Gastrocnemius medialis (tissue), 4 donors: Measurements from ENCODE around the gene RMND5B. TPM values are rescaled to one million over a fixed set of nuclear protein-coding genes. Genes with fewer than 3 reads are reported as not detected.

ENCODE experiments used
- ATAC-seq, 2 donors: fragments of 150-250 bp; one replicate each; pipeline ENCODE4 v1.9.1; 2016
- DNase-seq, 2 donors: peaks; one replicate each; pipeline ENCODE4 v3.0.0-alpha.2; 2019
- H3K27ac ChIP-seq, 4 donors: fragments of 200-600 bp; sonication (generic); 1 replicate in 1 of 4; 2 replicates in 3 of 4; pipeline ENCODE4 v1.5.1; 2016 to 2018; ENCODE audit warnings: mild to moderate bottlenecking in 2 of 4, moderate library complexity in 1 of 4
- H3K27me3 ChIP-seq, 3 donors: fragments of 200-600 bp; sonication (generic) in 2 of 3; 1 replicate in 1 of 3; 2 replicates in 2 of 3; pipeline versions ENCODE4 v1.5.1 to v1.6.0; 2016 to 2019; ENCODE audit warnings: mild to moderate bottlenecking in 1 of 3, moderate library complexity in 1 of 3
- H3K36me3 ChIP-seq, 2 donors: fragments of 200-600 bp; sonication (generic) in 1 of 2; one replicate each; pipeline ENCODE4 v1.5.1; 2017 to 2018
- H3K4me1 ChIP-seq, 2 donors: fragments of 200-600 bp; sonication (generic) in 1 of 2; one replicate each; pipeline ENCODE4 v1.5.1; 2016 to 2017; ENCODE audit warnings: mild to moderate bottlenecking in 2 of 2
- H3K4me3 ChIP-seq, 4 donors: fragments of 200-600 bp; sonication (generic) in 3 of 4; 1 replicate in 1 of 4; 2 replicates in 3 of 4; pipeline ENCODE4 v1.5.1; 2016 to 2019; ENCODE audit warnings: mild to moderate bottlenecking in 2 of 4
- H3K9me3 ChIP-seq, 3 donors: fragments of 200-600 bp; sonication (generic) in 2 of 3; 1 replicate in 1 of 3; 2 replicates in 2 of 3; pipeline ENCODE4 v1.5.1; 2016 to 2019
- CTCF ChIP-seq, 5 experiments: fragments of 450-650 bp in 3 of 5; fragments of 200-600 bp in 2 of 5; sonication (generic) in 2 of 5; IDR thresholded peaks in 4 of 5; conservative IDR thresholded peaks in 1 of 5; 1 replicate in 4 of 5; 2 replicates in 1 of 5; pipeline ENCODE4 v1.5.1; 2016 to 2019; ENCODE audit warnings: antibody characterized with exemption in 5 of 5, mild to moderate bottlenecking in 3 of 5, moderate library complexity in 3 of 5
- POLR2A ChIP-seq, 2 donors: fragments of 450-650 bp; IDR thresholded peaks; one replicate each; pipeline ENCODE4 v1.6.1; 2017; ENCODE audit warnings: antibody characterized with exemption in 2 of 2, mild to moderate bottlenecking in 2 of 2, moderate library complexity in 2 of 2
- in situ Hi-C, 4 donors: fragments of 200-750 bp; cut with MboI; loops; one replicate each; pipeline versions ENCODE4 v1.15.0 to v1.8.0; 2017; ENCODE audit warnings: low sequenced_read_pairs in 4 of 4
- intact Hi-C: fragments of 100-400 bp; cut with DNase I; formaldehyde crosslinking; loops from one replicate; pipeline ENCODE4 v1.15.1; 2023; ENCODE audit warnings: low total_unique reads
- total RNA-seq, 4 donors: library from RNA; depleted of rRNA; stranded (reverse); fragments of >200 nt; gene quantifications; one replicate each; pipeline versions ENCODE4 v1.1.0 to v1.2.3, GENCODE V29; 2016

RMND5B gene
- total RNA-seq, 4 donors from 2014 or later: 24.0 to 55.9 (median 44.2) TPM

GRCh38 chr5:178106556-178107239 is 24.1 kb upstream of the RMND5B start:
- ATAC-seq (no peak), DNase-seq (no peak)
- no peak overlapping the region for H3K27ac ChIP-seq
- H3K27me3 ChIP-seq: peaks cover 0 to 8% (median 0%) of the 10 kb centered on the region in 3 donors
- no peak overlapping the region for H3K4me3 ChIP-seq
- no peaks in the 10 kb centered on the region for H3K4me1 ChIP-seq
- intact Hi-C loops (no loop called here), in situ Hi-C loops (no loop called here)
- H3K36me3 ChIP-seq: no peaks in the 10 kb centered on the region
- no peaks in the 10 kb centered on the region for H3K9me3 ChIP-seq
- TF ChIP-seq POLR2A (IDR thresholded peaks at IDR 0.05): no peak
- TF ChIP-seq CTCF (IDR thresholded peaks at IDR 0.05 in 4 of 5, conservative IDR thresholded peaks at IDR 0.05 in 1 of 5): no peak

DNA sequence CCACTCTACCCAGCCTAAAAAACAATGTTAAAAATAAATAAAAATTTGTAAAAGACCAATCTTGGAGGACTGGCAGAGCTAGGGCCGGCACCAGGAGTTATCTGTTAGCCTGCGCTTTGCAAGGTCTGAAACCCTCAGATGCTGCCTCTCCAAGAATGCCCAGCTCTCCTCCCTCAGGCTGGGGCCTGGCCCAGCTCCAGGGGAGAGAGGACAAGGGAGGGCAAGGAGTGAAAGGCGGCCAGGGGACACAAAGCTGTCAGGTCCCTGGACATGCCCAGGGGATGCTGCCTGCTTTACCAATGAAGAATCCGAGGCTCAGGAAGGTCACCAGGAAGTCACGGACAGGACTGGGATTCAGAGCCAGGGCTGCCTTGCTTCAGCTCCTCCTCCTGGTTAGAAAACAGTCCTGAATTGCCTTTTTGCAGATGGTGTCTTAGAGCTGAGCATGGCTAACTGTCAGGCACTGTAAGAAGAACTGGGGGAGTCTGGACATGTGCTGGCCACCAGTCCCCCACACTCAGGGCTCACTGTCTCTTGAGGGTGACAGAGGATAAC is 23.0 kb upstream of the RMND5B start:
- no peak for DNase-seq
- intact Hi-C loops (no loop called here), in situ Hi-C loops (no loop called here)
- no peak for TF ChIP-seq POLR2A (IDR thresholded peaks at IDR 0.05)
- no peak for TF ChIP-seq CTCF (IDR thresholded peaks at IDR 0.05 in 4 of 5, conservative IDR thresholded peaks at IDR 0.05 in 1 of 5)
- H3K27me3 ChIP-seq: peaks cover 6 to 16% (median 7%) of the 10 kb centered on the region in 3 donors
- H3K36me3 ChIP-seq: no peaks in the 10 kb centered on the region
- ATAC-seq: no peak
- no peaks in the 10 kb centered on the region for H3K4me1 ChIP-seq
- no peak overlapping the region for H3K4me3 ChIP-seq
- no peaks in the 10 kb centered on the region for H3K9me3 ChIP-seq
- H3K27ac ChIP-seq: no peak overlapping the region

DNA sequence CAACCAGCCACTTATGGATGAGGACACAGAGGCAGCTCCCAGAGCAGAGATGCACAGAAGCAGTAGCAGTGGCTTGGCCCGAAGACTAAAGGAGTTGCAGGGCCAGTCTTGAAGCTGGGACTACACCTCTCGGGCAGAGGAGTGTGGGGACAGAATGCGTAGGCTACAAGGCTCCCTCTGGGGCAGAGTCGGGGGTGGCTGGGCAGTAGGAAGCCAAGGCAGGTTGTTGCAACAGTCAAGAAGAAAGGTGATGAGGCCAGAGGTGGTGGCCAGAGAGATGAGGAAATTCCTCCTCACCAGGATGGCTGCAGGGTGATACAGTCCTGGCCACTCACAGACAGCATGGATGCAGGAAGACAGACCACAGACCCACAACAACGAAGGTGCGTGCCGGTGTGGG is 22.4 kb upstream of the RMND5B start:
- in situ Hi-C loops: no loop called here
- TF ChIP-seq CTCF (IDR thresholded peaks at IDR 0.05 in 4 of 5, conservative IDR thresholded peaks at IDR 0.05 in 1 of 5): no peak
- TF ChIP-seq POLR2A (IDR thresholded peaks at IDR 0.05): no peak

DNA sequence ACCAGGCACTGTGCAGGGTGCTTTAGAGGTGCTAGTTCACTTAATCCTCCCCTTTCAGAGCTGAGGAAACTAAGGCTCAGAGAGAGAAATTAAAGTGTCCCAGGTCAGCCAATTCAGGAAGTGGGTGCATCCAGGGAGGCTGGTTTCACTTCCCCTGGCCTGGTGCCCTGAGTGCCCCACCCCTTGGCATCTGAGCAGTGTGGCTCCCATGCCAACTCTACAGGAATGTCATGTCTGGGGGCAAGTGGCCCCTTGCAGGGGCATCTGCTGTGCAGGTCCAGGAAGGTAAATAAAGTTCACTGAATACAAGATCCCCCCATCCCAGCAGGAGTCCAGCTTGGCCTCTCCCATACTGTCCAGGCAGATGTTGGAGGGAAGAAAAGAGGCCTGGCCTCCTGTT is 21.8 kb upstream of the RMND5B start:
- Histone ChIP-seq H3K4me1 (peaks cover 0 to 3% of the 10 kb centered on the region in 2 donors), H3K36me3 (no peaks in the 10 kb centered on the region), H3K4me3 (no peak overlapping the region), H3K27me3 (peaks cover 9 to 23% (median 13%) of the 10 kb centered on the region in 3 donors), H3K9me3 (no peaks in the 10 kb centered on the region), H3K27ac (no peak overlapping the region)
- no peak for TF ChIP-seq POLR2A (IDR thresholded peaks at IDR 0.05)
- TF ChIP-seq CTCF (IDR thresholded peaks at IDR 0.05 in 4 of 5, conservative IDR thresholded peaks at IDR 0.05 in 1 of 5): no peak
- in situ Hi-C loops: no loop called here
- ATAC-seq (no peak), DNase-seq (no peak)
- intact Hi-C loops: no loop called here

More for the DNA sequence above, 22.4 kb upstream of the RMND5B start:
- Histone ChIP-seq H3K27ac (no peak overlapping the region), H3K4me3 (no peak overlapping the region), H3K9me3 (no peaks in the 10 kb centered on the region), H3K4me1 (no peaks in the 10 kb centered on the region), H3K27me3 (peaks cover 8 to 19% (median 9%) of the 10 kb centered on the region in 3 donors), H3K36me3 (no peaks in the 10 kb centered on the region)
- DNase-seq (no peak), ATAC-seq (no peak)
- intact Hi-C loops: no loop called here
